Gastroesophageal sphincter (tissue), 4 donors: Measurements from ENCODE around the gene ATP9B. TPM values are rescaled to one million over a fixed set of nuclear protein-coding genes. Genes with fewer than 3 reads are reported as not detected.

ENCODE experiments used
- ATAC-seq: fragments of 150-250 bp; one replicate; pipeline ENCODE4 v1.9.1; 2016; ENCODE audit warnings: mild to moderate bottlenecking, moderate library complexity
- H3K27ac ChIP-seq, 4 donors: fragments of 200-600 bp; sonication (generic) in 3 of 4; 1 replicate in 3 of 4; 2 replicates in 1 of 4; pipeline ENCODE4 v1.5.1; 2016 to 2019
- H3K27me3 ChIP-seq: fragments of 200-600 bp; sonication (generic); one replicate; pipeline ENCODE4 v1.5.1; 2019
- H3K36me3 ChIP-seq, 2 donors: fragments of 200-600 bp; sonication (generic); one replicate each; pipeline ENCODE4 v1.5.1; 2019; ENCODE audit warnings: control low read depth in 1 of 2
- H3K4me1 ChIP-seq, 3 donors: fragments of 200-600 bp; sonication (generic); 1 replicate in 2 of 3; 2 replicates in 1 of 3; pipeline ENCODE4 v1.5.1; 2016 to 2019; ENCODE audit warnings: control low read depth in 2 of 3
- H3K4me3 ChIP-seq, 2 donors: fragments of 200-600 bp; sonication (generic); one replicate each; pipeline ENCODE4 v1.5.1; 2019; ENCODE audit warnings: mild to moderate bottlenecking in 1 of 2, moderate library complexity in 1 of 2
- H3K9me3 ChIP-seq, 3 donors: fragments of 200-600 bp; sonication (generic); one replicate each; pipeline ENCODE4 v1.5.1; 2017 to 2019; ENCODE audit warnings: control low read depth in 2 of 3
- EP300 ChIP-seq: sonication (generic); formaldehyde crosslinking; IDR thresholded peaks from one replicate; pipeline ENCODE4 v1.6.1; 2017; ENCODE audit warnings: antibody characterized with exemption, mild to moderate bottlenecking
- POLR2A ChIP-seq, 2 donors: fragments of 450-650 bp; IDR thresholded peaks; one replicate each; pipeline ENCODE4 v1.6.1; 2017; ENCODE audit warnings: antibody characterized with exemption in 2 of 2, mild to moderate bottlenecking in 2 of 2, moderate library complexity in 1 of 2
- POLR2AphosphoS5 ChIP-seq: sonication (generic); formaldehyde crosslinking; IDR thresholded peaks from one replicate; pipeline ENCODE4 v1.6.1; 2017; ENCODE audit warnings: antibody characterized with exemption
- WGBS, 2 donors: methylation state at CpG; one replicate each; pipeline ENCODE4 v1.1.5; 2018; ENCODE audit warnings: low coverage in 1 of 2; 5-methylcytosine and 5-hydroxymethylcytosine counted together
- total RNA-seq, 4 donors: library from RNA; depleted of rRNA; stranded (reverse); fragments of >200 nt; gene quantifications; one replicate each; pipeline ENCODE4 v1.1.0, GENCODE V29; 2016
- TF ChIP-seq, protein P1 (sequence below), 4 experiments: fragments of 200-600 bp in 2 of 4; fragments of 450-650 bp in 2 of 4; sonication (generic) in 1 of 4; IDR thresholded peaks; one replicate each; pipeline ENCODE4 v1.5.1; 2017 to 2019; ENCODE audit warnings: antibody characterized with exemption in 4 of 4, mild to moderate bottlenecking in 2 of 4, moderate library complexity in 2 of 4

Gene ATP9B
- total RNA-seq, 4 donors from 2014 or later: 16.6 to 48.7 (median 33.7) TPM

DNA sequence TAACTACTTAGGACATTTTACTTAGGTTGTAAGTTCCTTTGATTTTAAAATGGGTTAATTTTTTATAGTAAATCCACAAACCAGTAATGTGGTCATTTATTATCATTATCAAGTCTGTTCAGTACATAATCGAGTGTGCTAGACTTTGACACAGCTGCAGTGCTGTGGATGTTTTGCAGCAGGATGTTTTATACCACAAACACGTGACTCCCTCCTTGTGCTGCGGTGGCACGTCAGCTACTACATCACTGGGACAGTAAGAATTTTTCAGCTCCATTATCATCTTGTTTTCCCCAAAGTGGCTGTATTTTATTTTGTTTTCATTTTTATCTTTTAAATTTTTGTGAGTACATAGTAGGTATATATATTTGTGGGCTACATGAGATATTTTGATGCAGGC lies 70.0 kb downstream of the ATP9B start:
- Histone ChIP-seq H3K36me3 (peaks cover 0 to 11% of the 10 kb centered on the region in 2 donors), H3K27ac (no peak overlapping the region), H3K9me3 (no peaks in the 10 kb centered on the region), H3K27me3 (no peaks in the 10 kb centered on the region), H3K4me3 (no peak overlapping the region), H3K4me1 (no peaks in the 10 kb centered on the region)
- ATAC-seq: no peak
- 80 to 84% methylated on average over 4 of the region's 4 CpGs for WGBS, 2 donors
- TF ChIP-seq POLR2A (IDR thresholded peaks at IDR 0.05) (no peak), EP300 (no peak), POLR2AphosphoS5 (no peak)
- TF ChIP-seq, protein P1, sequence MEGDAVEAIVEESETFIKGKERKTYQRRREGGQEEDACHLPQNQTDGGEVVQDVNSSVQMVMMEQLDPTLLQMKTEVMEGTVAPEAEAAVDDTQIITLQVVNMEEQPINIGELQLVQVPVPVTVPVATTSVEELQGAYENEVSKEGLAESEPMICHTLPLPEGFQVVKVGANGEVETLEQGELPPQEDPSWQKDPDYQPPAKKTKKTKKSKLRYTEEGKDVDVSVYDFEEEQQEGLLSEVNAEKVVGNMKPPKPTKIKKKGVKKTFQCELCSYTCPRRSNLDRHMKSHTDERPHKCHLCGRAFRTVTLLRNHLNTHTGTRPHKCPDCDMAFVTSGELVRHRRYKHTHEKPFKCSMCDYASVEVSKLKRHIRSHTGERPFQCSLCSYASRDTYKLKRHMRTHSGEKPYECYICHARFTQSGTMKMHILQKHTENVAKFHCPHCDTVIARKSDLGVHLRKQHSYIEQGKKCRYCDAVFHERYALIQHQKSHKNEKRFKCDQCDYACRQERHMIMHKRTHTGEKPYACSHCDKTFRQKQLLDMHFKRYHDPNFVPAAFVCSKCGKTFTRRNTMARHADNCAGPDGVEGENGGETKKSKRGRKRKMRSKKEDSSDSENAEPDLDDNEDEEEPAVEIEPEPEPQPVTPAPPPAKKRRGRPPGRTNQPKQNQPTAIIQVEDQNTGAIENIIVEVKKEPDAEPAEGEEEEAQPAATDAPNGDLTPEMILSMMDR (IDR thresholded peaks at IDR 0.05): no peak

DNA sequence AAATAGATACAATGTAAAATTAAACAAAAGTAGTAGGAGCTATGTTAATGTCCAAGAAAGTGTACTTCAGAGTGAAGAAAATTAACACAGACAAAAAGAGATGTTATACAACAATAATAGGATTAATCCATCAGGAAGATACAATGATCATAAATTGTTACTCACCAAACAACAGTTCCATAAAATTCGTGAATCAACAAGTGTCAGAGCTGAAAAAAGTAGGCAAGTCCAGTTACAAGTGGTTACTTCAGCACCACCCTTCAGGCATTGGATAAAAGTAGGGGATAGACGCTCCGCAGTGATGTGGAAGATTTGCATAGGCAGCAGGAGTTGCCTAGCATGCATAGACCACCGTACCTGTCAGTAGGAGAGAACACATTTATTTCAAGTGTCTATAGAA lies 77.8 kb downstream of the ATP9B start:
- Histone ChIP-seq H3K4me1 (no peaks in the 10 kb centered on the region), H3K9me3 (no peaks in the 10 kb centered on the region), H3K36me3 (peaks cover 0 to 23% of the 10 kb centered on the region in 2 donors), H3K4me3 (no peak overlapping the region), H3K27me3 (no peaks in the 10 kb centered on the region), H3K27ac (no peak overlapping the region)
- no peak for ATAC-seq
- TF ChIP-seq EP300 (no peak), POLR2A (IDR thresholded peaks at IDR 0.05) (no peak)
- 92 to 93% methylated on average over 4 of the region's 4 CpGs for WGBS, 2 donors

DNA sequence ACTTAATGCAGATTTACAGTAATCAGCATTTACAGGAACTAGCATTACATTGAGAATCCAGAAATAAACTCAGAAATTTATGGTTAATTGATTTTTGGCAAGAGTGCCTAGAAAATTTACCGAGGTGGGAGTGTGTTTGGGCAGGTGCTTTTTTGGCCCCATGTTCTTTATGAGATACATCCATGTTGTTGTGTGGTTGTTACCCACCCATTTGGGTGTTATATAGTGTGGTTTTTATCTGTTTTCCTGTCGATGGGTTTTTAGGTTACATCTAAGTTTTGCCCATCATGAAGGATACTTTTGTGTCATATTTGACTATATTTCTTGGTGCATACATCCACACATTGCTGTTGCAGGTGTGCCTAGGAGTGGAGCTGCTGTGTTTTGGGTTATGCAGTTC lies 82.0 kb downstream of the ATP9B start:
- Histone ChIP-seq H3K4me1 (no peaks in the 10 kb centered on the region), H3K9me3 (no peaks in the 10 kb centered on the region), H3K36me3 (peaks cover 0 to 36% of the 10 kb centered on the region in 2 donors), H3K27me3 (no peaks in the 10 kb centered on the region), H3K4me3 (no peak overlapping the region), H3K27ac (no peak overlapping the region)
- TF ChIP-seq EP300 (no peak), POLR2AphosphoS5 (no peak), POLR2A (IDR thresholded peaks at IDR 0.05) (no peak)
- TF ChIP-seq, protein P1 (IDR thresholded peaks at IDR 0.05): no peak
- 91 to 94% methylated on average over 2 of the region's 2 CpGs for WGBS, 2 donors
- no peak for ATAC-seq

DNA sequence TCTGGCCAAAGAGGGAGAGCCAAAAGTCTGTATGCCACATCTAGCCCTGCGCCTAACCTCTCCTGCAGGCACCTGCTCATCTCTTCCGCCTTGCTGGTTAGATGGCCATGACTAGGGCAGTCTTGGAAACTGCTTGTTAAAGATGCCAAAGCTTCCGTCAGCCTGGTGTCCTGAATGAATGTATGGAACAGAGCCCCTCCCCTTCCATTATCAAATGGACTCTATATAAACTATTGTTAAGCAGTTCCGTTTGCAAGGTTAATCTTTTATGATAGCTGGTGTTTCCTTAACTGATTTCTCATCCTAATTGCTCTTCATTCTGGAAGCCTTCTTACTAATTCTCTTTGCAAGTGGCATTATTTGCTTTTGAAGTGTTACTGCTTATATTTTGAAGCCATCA lies 87.1 kb downstream of the ATP9B start:
- peaks cover 0 to 39% of the 10 kb centered on the region in 2 donors for H3K36me3 ChIP-seq
- TF ChIP-seq, protein P1 (IDR thresholded peaks at IDR 0.05): no peak
- no peak for TF ChIP-seq POLR2A (IDR thresholded peaks at IDR 0.05)
- no peak for TF ChIP-seq EP300
- TF ChIP-seq POLR2AphosphoS5: no peak
- WGBS, 2 donors: 76 to 81% methylated on average over 2 to 4 of the region's 4 CpGs
- no peaks in the 10 kb centered on the region for H3K4me1 ChIP-seq
- no peaks in the 10 kb centered on the region for H3K27me3 ChIP-seq
- H3K9me3 ChIP-seq: no peaks in the 10 kb centered on the region
- H3K27ac ChIP-seq: no peak overlapping the region
- ATAC-seq: no peak
- H3K4me3 ChIP-seq: no peak overlapping the region

DNA sequence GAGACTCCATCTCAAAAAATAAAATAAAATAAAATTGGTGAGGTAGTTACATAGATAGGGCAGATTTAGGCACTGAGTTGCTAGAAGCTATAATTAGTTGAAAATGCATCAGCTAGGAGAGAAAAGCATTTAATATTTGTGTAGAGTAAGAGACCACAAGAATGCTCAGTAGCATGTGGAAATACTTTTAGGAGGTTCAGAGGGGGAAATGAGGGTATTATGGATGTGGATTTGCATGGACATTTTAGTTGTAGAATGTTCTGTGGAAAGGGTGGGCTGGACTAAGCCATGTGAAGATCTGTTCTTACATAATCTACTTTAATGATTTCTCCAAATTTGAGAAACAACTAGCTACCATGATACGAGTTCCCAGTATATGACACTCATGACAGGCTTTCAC lies 95.5 kb downstream of the ATP9B start:
- TF ChIP-seq, protein P1 (IDR thresholded peaks at IDR 0.05): no peak
- no peak for TF ChIP-seq EP300
- TF ChIP-seq POLR2AphosphoS5: no peak
- TF ChIP-seq POLR2A (IDR thresholded peaks at IDR 0.05): no peak
- 87 to 100% methylated on average over 1 of the region's 1 CpG for whole genome bisulfite sequencing, 2 donors
- H3K9me3 ChIP-seq: no peaks in the 10 kb centered on the region
- H3K4me1 ChIP-seq: no peaks in the 10 kb centered on the region
- H3K27ac ChIP-seq: no peak overlapping the region
- peaks cover 0 to 41% of the 10 kb centered on the region in 2 donors for H3K36me3 ChIP-seq
- no peak overlapping the region for H3K4me3 ChIP-seq
- no peaks in the 10 kb centered on the region for H3K27me3 ChIP-seq
- no peak for ATAC-seq
